HG02678 (cell line): ENCODE measurements around the gene CDKN2B-AS1.
"Not testable (repeated sequence)": the region's sequence is repeated elsewhere in the genome, so short reads cannot be mapped to it uniquely, and the experiment has no call there.

ENCODE experiments used
- ATAC-seq: cut with Tn5 transposase; IDR thresholded peaks from one replicate; pipeline ENCODE4 v1.9.1; 2021; ENCODE audit warnings: mild to moderate bottlenecking, moderate library complexity; ENCODE audit not compliant: unreplicated experiment

CDKN2B-AS1 gene

GRCh38 chr9:21994556-21995005 is at the start of gene CDKN2B-AS1:
TSS of gene CDKN2B-AS1 (plus strand) at chr9:21994791.
- peak; percentile 46 for ATAC-seq

DNA sequence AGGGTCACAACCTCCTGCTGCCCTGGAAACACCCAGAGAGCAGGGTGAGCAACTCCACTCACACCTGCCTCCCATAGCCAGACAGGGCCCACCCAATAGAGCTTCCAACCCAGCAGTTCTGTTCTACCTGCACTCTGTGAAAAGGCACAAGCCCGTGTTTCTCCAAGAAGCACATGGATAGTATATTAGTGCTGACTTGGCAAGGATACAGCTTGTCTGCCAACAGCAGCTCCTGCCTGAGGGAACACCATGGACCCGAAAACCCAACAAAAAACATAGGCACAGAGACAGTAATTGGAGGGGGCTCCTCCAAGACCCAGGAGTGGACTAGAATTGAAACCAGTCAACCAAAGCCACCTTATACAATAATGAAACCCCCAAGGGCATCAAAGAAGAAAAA is 49.0 kb upstream of the CDKN2B-AS1 start:
- ATAC-seq = no peak

DNA sequence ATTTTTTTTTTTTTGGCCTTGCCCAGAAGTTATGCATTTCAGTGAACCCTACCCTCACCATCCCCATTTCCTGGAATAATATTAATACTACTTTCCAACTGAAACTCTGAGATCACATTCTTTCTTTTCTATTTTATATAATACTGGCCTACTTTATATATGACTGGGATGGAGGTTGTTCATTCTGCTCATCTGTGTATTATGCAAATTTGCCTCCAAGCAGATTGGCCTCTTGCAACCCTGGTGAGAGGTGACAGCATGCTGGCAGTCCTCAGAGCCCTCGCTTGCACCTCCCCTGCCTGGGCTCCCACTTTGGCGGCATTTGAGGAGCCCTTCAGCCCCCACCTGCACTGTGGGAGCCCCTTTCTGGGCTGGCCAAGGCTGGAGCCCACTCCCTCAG is 35.8 kb upstream of the CDKN2B-AS1 start:
- no peak for ATAC-seq

- ATAC-seq = not testable (repeated sequence)
Measured at GRCh38 chr9:21959268-21959667, 35.3 kb upstream of the CDKN2B-AS1 start.

- no peak for ATAC-seq
Measured at GRCh38 chr9:21961569-21961968, 33.0 kb upstream of the CDKN2B-AS1 start.

DNA sequence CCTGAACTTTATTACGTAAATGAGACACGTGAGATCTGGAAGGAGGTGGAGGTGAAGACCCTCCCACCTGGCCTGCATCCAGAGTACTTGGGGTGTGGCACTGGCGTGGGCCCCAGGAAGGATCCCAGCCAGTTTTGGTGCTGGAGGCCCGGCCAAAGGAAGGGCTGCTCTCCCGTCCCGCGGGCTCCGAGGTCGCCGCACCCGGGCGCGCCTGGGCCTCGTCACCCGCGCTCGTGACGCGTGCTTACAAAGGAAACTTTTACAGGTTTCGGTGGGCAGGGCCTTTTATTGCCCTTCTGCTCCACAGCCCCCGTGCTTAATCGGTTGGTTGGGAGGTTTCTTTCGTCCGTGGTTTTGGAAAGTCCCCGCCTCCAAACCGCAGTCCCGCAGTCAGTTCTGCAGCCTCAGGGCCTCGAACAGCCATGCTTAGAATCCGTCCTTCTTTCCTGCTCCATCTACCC is 29.6 kb upstream of the CDKN2B-AS1 start:
- peak; percentile 54 for ATAC-seq

GRCh38 chr9:21965401-21965951 is 29.1 kb upstream of the CDKN2B-AS1 start:
- peak; percentile 88 for ATAC-seq

GRCh38 chr9:21966140-21966851 is 28.3 kb upstream of the CDKN2B-AS1 start:
- ATAC-seq = no peak

DNA sequence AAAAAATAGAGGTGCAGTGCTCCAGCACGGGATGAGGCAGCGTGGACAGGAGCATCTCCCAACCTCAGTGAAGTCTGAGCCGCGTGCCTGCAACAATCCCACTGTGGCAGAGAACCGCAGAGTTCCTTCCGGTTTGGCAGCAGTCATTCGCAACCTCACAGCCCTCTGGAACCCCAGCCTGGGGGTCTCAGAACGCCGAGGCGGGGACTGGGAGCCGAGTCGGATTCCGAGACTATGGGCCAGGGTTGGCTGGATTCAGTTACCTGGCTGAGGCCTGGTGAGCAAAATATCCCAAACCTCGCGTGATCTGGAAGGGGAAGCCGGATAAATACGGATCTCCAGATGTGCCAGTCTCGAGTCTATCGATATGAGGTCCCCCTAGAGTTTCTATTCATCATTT is 27.4 kb upstream of the CDKN2B-AS1 start:
- ATAC-seq = no peak

- no peak for ATAC-seq
Measured at GRCh38 chr9:21967702-21968101, 26.9 kb upstream of the CDKN2B-AS1 start.

- ATAC-seq = no peak
Measured at GRCh38 chr9:21968331-21969010, 26.1 kb upstream of the CDKN2B-AS1 start.

- ATAC-seq = no peak
Measured at GRCh38 chr9:21969011-21969940, 25.3 kb upstream of the CDKN2B-AS1 start.

GRCh38 chr9:21969951-21970799 is 24.4 kb upstream of the CDKN2B-AS1 start:
- ATAC-seq = no peak

DNA sequence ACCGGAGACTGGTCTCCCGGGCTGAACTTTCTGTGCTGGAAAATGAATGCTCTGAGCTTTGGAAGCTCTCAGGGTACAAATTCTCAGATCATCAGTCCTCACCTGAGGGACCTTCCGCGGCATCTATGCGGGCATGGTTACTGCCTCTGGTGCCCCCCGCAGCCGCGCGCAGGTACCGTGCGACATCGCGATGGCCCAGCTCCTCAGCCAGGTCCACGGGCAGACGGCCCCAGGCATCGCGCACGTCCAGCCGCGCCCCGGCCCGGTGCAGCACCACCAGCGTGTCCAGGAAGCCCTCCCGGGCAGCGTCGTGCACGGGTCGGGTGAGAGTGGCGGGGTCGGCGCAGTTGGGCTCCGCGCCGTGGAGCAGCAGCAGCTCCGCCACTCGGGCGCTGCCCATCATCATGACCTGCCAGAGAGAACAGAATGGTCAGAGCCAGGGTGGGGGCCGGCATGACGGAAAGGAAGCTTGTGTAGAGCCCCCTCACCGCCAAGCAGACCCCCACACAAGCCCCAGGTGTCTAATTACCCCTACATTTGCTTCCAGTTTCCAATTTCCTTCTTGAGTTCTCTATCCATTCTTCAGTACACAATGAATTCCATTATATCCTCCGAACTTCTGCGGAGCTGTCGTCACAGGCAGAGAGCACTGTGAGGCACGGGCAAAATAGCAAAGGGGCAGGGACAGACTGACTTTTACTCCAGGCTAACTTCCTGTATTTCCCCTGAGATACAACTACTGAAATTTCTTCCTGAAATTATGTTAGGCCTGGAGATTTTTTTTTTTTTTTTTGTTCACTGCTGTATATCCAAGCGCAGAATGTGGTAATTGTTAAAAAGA is 23.6 kb upstream of the CDKN2B-AS1 start:
- no peak for ATAC-seq

- no peak for ATAC-seq
Measured at GRCh38 chr9:21972361-21972760, 22.2 kb upstream of the CDKN2B-AS1 start.

DNA sequence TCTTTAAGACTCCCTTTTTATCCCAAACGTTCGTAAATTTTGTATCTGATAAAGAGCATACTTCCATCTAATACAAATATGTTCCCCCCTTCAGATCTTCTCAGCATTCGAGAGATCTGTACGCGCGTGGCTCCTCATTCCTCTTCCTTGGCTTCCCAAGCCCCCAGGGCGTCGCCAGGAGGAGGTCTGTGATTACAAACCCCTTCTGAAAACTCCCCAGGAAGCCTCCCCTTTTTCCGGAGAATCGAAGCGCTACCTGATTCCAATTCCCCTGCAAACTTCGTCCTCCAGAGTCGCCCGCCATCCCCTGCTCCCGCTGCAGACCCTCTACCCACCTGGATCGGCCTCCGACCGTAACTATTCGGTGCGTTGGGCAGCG is 20.3 kb upstream of the CDKN2B-AS1 start:
- peak; percentile 4 for ATAC-seq

DNA sequence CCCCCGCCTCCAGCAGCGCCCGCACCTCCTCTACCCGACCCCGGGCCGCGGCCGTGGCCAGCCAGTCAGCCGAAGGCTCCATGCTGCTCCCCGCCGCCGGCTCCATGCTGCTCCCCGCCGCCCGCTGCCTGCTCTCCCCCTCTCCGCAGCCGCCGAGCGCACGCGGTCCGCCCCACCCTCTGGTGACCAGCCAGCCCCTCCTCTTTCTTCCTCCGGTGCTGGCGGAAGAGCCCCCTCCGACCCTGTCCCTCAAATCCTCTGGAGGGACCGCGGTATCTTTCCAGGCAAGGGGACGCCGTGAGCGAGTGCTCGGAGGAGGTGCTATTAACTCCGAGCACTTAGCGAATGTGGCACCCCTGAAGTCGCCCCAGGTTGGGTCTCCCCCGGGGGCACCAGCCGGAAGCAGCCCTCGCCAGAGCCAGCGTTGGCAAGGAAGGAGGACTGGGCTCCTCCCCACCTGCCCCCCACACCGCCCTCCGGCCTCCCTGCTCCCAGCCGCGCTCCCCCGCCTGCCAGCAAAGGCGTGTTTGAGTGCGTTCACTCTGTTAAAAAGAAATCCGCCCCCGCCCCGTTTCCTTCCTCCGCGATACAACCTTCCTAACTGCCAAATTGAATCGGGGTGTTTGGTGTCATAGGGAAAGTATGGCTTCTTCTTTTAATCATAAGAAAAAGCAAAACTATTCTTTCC is 19.7 kb upstream of the CDKN2B-AS1 start:
- ATAC-seq = peak; percentile 64

GRCh38 chr9:21976334-21976875 is 18.2 kb upstream of the CDKN2B-AS1 start:
- no peak for ATAC-seq
